HepG2 (cell line): ENCODE data around the gene GDPD4. TPM values are rescaled to one million over a fixed set of nuclear protein-coding genes. Genes with fewer than 3 reads are reported as not detected.

Source experiments
- ATAC-seq: fragments of 200-7000 bp; cut with Tn5 transposase; 3 replicates; pipeline ENCODE4 v1.9.1; 2020; ENCODE audit warnings: mild to moderate bottlenecking, moderate library complexity
- BruUV-seq: library from RNA; stranded (reverse); fragments of 400-500 nt; replicated peaks from 2 replicates; lab custom pipeline; 2021; lab: Mats Ljungman, UMichigan
- CTCF ChIA-PET: fragments of 300-600 bp; formaldehyde crosslinking; extraction: SDS; loops from one replicate; lab custom pipeline; 2021; ENCODE audit warnings: low total read pairs, inconsistent platforms, low intra/inter-chr PET ratio; lab: Yijun Ruan, JAX
- POLR2A ChIA-PET: fragments of 350-600 bp; sonication (Branson Sonifier 250); formaldehyde crosslinking; loops from one replicate; lab custom pipeline; 2020; ENCODE audit warnings: antibody characterized with exemption, inconsistent platforms; lab: Yijun Ruan, JAX
- DNase-seq: peaks from one replicate; pipeline ENCODE4 v3.0.0-alpha.2; 2015; ENCODE audit warnings: low spot score
- FAIRE-seq: peaks from 3 replicates; lab custom pipeline; 2011; peaks lifted over from hg19 to GRCh38; lab: Jason Lieb, UNC
- H2AFZ ChIP-seq: one replicate; pipeline ENCODE4 v1.6.1; 2011; ENCODE audit warnings: low read length, inconsistent platforms
- H3K27ac ChIP-seq: fragments of 300-600 bp; 3 replicates; pipeline ENCODE4 v1.8.0; 2011; ENCODE audit warnings: mixed run types, mild to moderate bottlenecking, mixed read lengths, low read length, inconsistent platforms; ENCODE audit not compliant: insufficient read depth; ENCODE audit errors: extremely low read length
- H3K27me3 ChIP-seq, 2 experiments: fragments of 200-600 bp in 1 of 2; 2 replicates in 1 of 2; 3 replicates in 1 of 2; pipeline versions ENCODE4 v1.6.0 to v1.8.0; 2011; ENCODE audit warnings: low read length in 2 of 2, mild to moderate bottlenecking in 2 of 2, moderate library complexity in 2 of 2, inconsistent platforms in 1 of 2; ENCODE audit not compliant: insufficient read depth in 2 of 2, control insufficient read depth in 1 of 2
- H3K36me3 ChIP-seq, 2 experiments: fragments of 200-600 bp in 1 of 2; replicated peaks in 1 of 2; 2 replicates in 1 of 2; 3 replicates in 1 of 2; pipeline versions ENCODE4 v1.5.1 to v1.8.0; 2011; ENCODE audit warnings: low read length in 2 of 2, inconsistent platforms in 1 of 2; ENCODE audit not compliant: insufficient read depth in 2 of 2, control insufficient read depth in 1 of 2
- H3K4me1 ChIP-seq: 2 replicates; pipeline ENCODE4 v1.5.1; 2012; ENCODE audit warnings: low read length, inconsistent platforms; ENCODE audit not compliant: insufficient read depth
- H3K4me2 ChIP-seq: 2 replicates; pipeline ENCODE4 v1.6.0; 2011; ENCODE audit warnings: low read depth, low read length, inconsistent platforms
- H3K4me3 ChIP-seq, 3 experiments: fragments of 200-600 bp in 1 of 3; sonication (generic), shearing (Covaris generic) in 1 of 3; replicated peaks in 1 of 3; 2 replicates each; pipeline ENCODE4 v1.5.1; 2011 to 2016; ENCODE audit warnings: low read length in 3 of 3, inconsistent platforms in 2 of 3, low read depth in 2 of 3, mild to moderate bottlenecking in 2 of 3, control low read depth in 1 of 3, mixed read lengths in 1 of 3; ENCODE audit not compliant: insufficient read depth in 1 of 3
- H3K79me2 ChIP-seq: one replicate; pipeline ENCODE4 v1.6.1; 2011; ENCODE audit warnings: low read length, inconsistent platforms; ENCODE audit not compliant: insufficient read depth
- H3K9ac ChIP-seq: 2 replicates; pipeline ENCODE4 v1.6.0; 2011; ENCODE audit warnings: mild to moderate bottlenecking, low read depth, low read length, inconsistent platforms; ENCODE audit not compliant: insufficient read depth
- H3K9me3 ChIP-seq: 2 replicates; pipeline ENCODE4 v1.5.1; 2012; ENCODE audit warnings: mild to moderate bottlenecking, low read length
- H4K20me1 ChIP-seq: 2 replicates; pipeline ENCODE4 v1.6.0; 2011; ENCODE audit warnings: inconsistent platforms, mild to moderate bottlenecking, low read length, moderate library complexity; ENCODE audit not compliant: insufficient read depth
- ARNT ChIP-seq: fragments of 450-650 bp; IDR thresholded peaks from 2 replicates; pipeline ENCODE4 v1.6.1; 2017
- DBP ChIP-seq: sonication (generic); formaldehyde crosslinking; IDR thresholded peaks from 2 replicates; pipeline ENCODE4 v1.4.0; 2020; ENCODE audit warnings: missing genetic modification reagents; ENCODE audit errors: not compliant biosample characterization
- KLF16 ChIP-seq, 2 experiments: sonication (generic) in 1 of 2; formaldehyde crosslinking in 1 of 2; IDR thresholded peaks; 2 replicates each; pipeline versions ENCODE4 v1.6.1 to v1.8.0; 2016 to 2023; ENCODE audit warnings: missing genetic modification reagents in 2 of 2, missing compliant biosample characterization in 1 of 2
- MEIS2 ChIP-seq: sonication (generic); formaldehyde crosslinking; IDR thresholded peaks from 2 replicates; pipeline ENCODE4 v1.9.0; 2021; ENCODE audit warnings: mild to moderate bottlenecking, missing genetic modification reagents
- REST ChIP-seq, 2 experiments: IDR thresholded peaks; 2 replicates each; pipeline ENCODE4 v1.6.1; 2011 to 2012; ENCODE audit warnings: low read length in 2 of 2, borderline replicate concordance in 1 of 2, low read depth in 1 of 2, mild to moderate bottlenecking in 1 of 2, moderate library complexity in 1 of 2
- SPEN ChIP-seq: sonication (generic); formaldehyde crosslinking; IDR thresholded peaks from 2 replicates; pipeline ENCODE4 v1.5.1; 2020; ENCODE audit warnings: low read depth, mild to moderate bottlenecking, missing genetic modification reagents
- TFDP2 ChIP-seq: sonication (generic); formaldehyde crosslinking; IDR thresholded peaks from 2 replicates; pipeline ENCODE4 v1.4.0; 2020; ENCODE audit warnings: missing genetic modification reagents
- ZIK1 ChIP-seq: sonication (generic); formaldehyde crosslinking; IDR thresholded peaks from 2 replicates; pipeline ENCODE4 v1.5.0; 2020; ENCODE audit warnings: mild to moderate bottlenecking, low read depth, missing genetic modification reagents, borderline replicate concordance
- ZNF207 ChIP-seq: fragments of 450-650 bp; IDR thresholded peaks from 2 replicates; pipeline ENCODE4 v1.6.1; 2016; ENCODE audit warnings: antibody characterized with exemption, borderline replicate concordance
- ZNF224 ChIP-seq: sonication (generic); formaldehyde crosslinking; IDR thresholded peaks from 2 replicates; pipeline ENCODE4 v1.5.0; 2020; ENCODE audit warnings: mild to moderate bottlenecking, missing genetic modification reagents
- ZNF713 ChIP-seq: sonication (generic); formaldehyde crosslinking; IDR thresholded peaks from 2 replicates; pipeline ENCODE4 v1.4.0; 2020; ENCODE audit warnings: mild to moderate bottlenecking, missing genetic modification reagents
- ZNF780A ChIP-seq: sonication (generic); formaldehyde crosslinking; IDR thresholded peaks from 2 replicates; pipeline ENCODE4 v1.8.0; 2022; ENCODE audit warnings: mild to moderate bottlenecking, missing genetic modification reagents, moderate library complexity
- WGBS: methylation state at CpG from one replicate; pipeline ENCODE4 v1.1.6; 2017; ENCODE audit warnings: low lambda C conversion rate; 5-methylcytosine and 5-hydroxymethylcytosine counted together
- in situ Hi-C: cut with HindIII; loops from 2 replicates; pipeline ENCODE4 v1.10.0; 2017; ENCODE audit warnings: low pct_unique_long_range_greater_than_20kb; ENCODE audit not compliant: extremely low pct_ligation_motif_present
- intact Hi-C: fragments of 100-400 bp; cut with micrococcal nuclease; formaldehyde crosslinking; loops from one replicate; pipeline ENCODE4 v1.10.0; 2022; ENCODE audit not compliant: unreplicated experiment
- polyA plus RNA-seq, 8 experiments: library from polyadenylated mRNA; depleted of rRNA in 3 of 8; stranded (reverse) in 7 of 8; unstranded in 1 of 8; fragments of >200 nt; fragmentation: Illumina TruSeq in 4 of 8; extraction: Trizol in 4 of 8; gene quantifications; 2 replicates each; pipeline versions ENCODE4 v1.2.1 to v1.2.3, GENCODE V29; 2011 to 2016; ENCODE audit warnings: low read depth in 4 of 8, missing spikeins in 1 of 8, mixed read lengths in 1 of 8; ENCODE audit not compliant: insufficient read depth in 1 of 8
- total RNA-seq, 5 experiments: library from RNA; depleted of rRNA; stranded (reverse); fragments of >200 nt; fragmentation: Illumina TruSeq; extraction: Trizol; gene quantifications; 2 replicates each; pipeline ENCODE4 v1.2.3, GENCODE V29; 2016; ENCODE audit warnings: low read depth in 1 of 5
- TF ChIP-seq, protein P1 (sequence below): IDR thresholded peaks from 2 replicates; pipeline ENCODE4 v1.6.1; 2012; ENCODE audit warnings: low read depth, low read length, improper control_type of control experiment
- TF ChIP-seq, protein P2 (sequence below): IDR thresholded peaks from 2 replicates; pipeline ENCODE4 v1.6.1; 2016; ENCODE audit warnings: mild to moderate bottlenecking, missing biosample characterization, missing genetic modification reagents

The GDPD4 gene
- total and polyA plus RNA-seq, 2 of the 13 experiments (the other 11 are each of a cell fraction or from before 2014, with no cell fraction given) = not detected

DNA sequence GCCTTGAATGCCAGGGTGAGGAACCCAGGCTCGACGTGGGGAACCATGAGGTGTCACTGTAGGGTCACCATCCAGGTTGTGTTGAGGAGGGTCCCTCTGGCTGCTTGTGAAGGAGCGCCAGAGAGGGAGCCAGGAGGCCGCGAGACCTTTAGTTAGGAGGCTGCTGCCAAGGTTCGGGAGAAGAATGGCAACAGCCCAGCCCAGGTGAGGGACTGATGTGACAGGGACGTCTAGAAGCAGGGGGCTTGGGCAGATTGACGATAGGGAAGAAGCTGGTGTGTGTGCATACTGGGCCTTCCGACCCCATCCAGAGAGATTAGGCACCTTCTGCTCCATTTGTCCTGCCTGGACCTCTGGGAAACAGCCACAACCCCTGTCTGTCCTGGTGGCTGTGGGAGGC lies 124.5 kb downstream of the GDPD4 start:
- Histone ChIP-seq H3K4me1 (peaks cover 42% of the 10 kb centered on the region), H3K9ac (no peak overlapping the region), H3K4me3 (no peak overlapping the region), H3K27ac (no peak overlapping the region), H3K9me3 (no peaks in the 10 kb centered on the region), H2AFZ (no peak overlapping the region)
- 85% methylated on average over 9 of the region's 9 CpGs for WGBS
- ATAC-seq = no peak
- in situ Hi-C loops = no loop called here
- TF ChIP-seq ZNF224 (CRISPR knock-in tag) = no peak
- no peak for TF ChIP-seq ZNF713 (CRISPR knock-in tag)
- no peak for TF ChIP-seq ZNF780A
- TF ChIP-seq TFDP2 (CRISPR knock-in tag) = no peak
- no peak for TF ChIP-seq KLF16 (CRISPR knock-in tag; IDR thresholded peaks at IDR 0.05)
- no peak for TF ChIP-seq ARNT
- TF ChIP-seq ZIK1 (CRISPR knock-in tag) = no peak
- TF ChIP-seq, protein P1, sequence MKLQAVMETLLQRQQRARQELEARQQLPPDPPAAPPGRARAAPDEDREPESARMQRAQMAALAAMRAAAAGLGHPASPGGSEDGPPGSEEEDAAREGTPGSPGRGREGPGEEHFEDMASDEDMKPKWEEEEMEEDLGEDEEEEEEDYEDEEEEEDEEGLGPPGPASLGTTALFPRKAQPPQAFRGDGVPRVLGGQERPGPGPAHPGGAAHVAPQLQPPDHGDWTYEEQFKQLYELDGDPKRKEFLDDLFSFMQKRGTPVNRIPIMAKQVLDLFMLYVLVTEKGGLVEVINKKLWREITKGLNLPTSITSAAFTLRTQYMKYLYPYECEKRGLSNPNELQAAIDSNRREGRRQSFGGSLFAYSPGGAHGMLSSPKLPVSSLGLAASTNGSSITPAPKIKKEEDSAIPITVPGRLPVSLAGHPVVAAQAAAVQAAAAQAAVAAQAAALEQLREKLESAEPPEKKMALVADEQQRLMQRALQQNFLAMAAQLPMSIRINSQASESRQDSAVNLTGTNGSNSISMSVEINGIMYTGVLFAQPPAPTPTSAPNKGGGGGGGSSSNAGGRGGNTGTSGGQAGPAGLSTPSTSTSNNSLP = no peak
- TF ChIP-seq DBP (CRISPR knock-in tag) = no peak
- TF ChIP-seq ZNF207 = no peak
- TF ChIP-seq, protein P2, sequence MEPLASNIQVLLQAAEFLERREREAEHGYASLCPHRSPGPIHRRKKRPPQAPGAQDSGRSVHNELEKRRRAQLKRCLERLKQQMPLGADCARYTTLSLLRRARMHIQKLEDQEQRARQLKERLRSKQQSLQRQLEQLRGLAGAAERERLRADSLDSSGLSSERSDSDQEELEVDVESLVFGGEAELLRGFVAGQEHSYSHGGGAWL = no peak
- no peak for TF ChIP-seq MEIS2 (CRISPR knock-in tag)
- no peak for TF ChIP-seq REST (IDR thresholded peaks at IDR 0.05; ENCODE audit: borderline replicate concordance in 1 of 2, low read depth in 1 of 2, low read length in 2 of 2)
- no peak for TF ChIP-seq SPEN (CRISPR knock-in tag)
- TF ChIP-seq, all 625 proteins: peak for 0
- no peak overlapping the region for H3K4me2 ChIP-seq
- ChIA-PET CTCF (no interaction called here), POLR2A (no interaction called here)
- no peaks in the 10 kb centered on the region for H4K20me1 ChIP-seq
- intact Hi-C loops = no loop called here
- FAIRE-seq = no peak
- no peaks in the 10 kb centered on the region for H3K79me2 ChIP-seq
- no peaks in the 10 kb centered on the region for H3K36me3 ChIP-seq
- BruUV-seq = no TSS peak
- H3K27me3 ChIP-seq = no peaks in the 10 kb centered on the region
- no peak for DNase-seq
